HCT116 (cell line): ENCODE results near the gene FOXL2. TPM values are rescaled to one million over a fixed set of nuclear protein-coding genes. Genes with fewer than 3 reads are reported as not detected.

Source experiments
- ATAC-seq: fragments of 200-7000 bp; cut with Tn5 transposase; 2 replicates; pipeline ENCODE4 v1.9.1; 2020; ENCODE audit warnings: mild to moderate bottlenecking, moderate library complexity
- BruUV-seq: library from RNA; stranded (reverse); fragments of 400-500 nt; replicated peaks from 2 replicates; lab custom pipeline; 2021; lab: Mats Ljungman, UMichigan
- CTCF ChIA-PET: fragments of 300-600 bp; sonication (Branson Sonifier 250); formaldehyde crosslinking; loops from one replicate; lab custom pipeline; 2021; ENCODE audit warnings: antibody characterized with exemption; lab: Charles Lee
- POLR2A ChIA-PET: fragments of 300-600, 350-600 bp; sonication (Branson Sonifier 250); formaldehyde crosslinking; loops from one replicate; lab custom pipeline; 2021; ENCODE audit warnings: antibody characterized with exemption; lab: Charles Lee
- RAD21 ChIA-PET, 2 experiments: fragments of 300-600 bp; sonication (Branson Sonifier 250); formaldehyde crosslinking; loops; one replicate each; lab custom pipeline; 2023; ENCODE audit warnings: low total read pairs in 2 of 2; ENCODE audit not compliant: uncharacterized antibody in 2 of 2, unreplicated experiment in 2 of 2, low non-redundant PET in 1 of 2; lab: Charles Lee
- DNase-seq: peaks from one replicate; pipeline ENCODE4 v3.0.0-alpha.2; 2010; ENCODE audit warnings: low read depth, low spot score
- H2AFZ ChIP-seq: fragments of 200-600 bp; shearing (Covaris generic), sonication (generic); 2 replicates; pipeline ENCODE4 v1.6.1; 2017; ENCODE audit warnings: low read depth, mixed run types, mixed read lengths, antibody characterized with exemption, low read length; ENCODE audit not compliant: poor library complexity, severe bottlenecking
- H3K27ac ChIP-seq: 2 replicates; pipeline ENCODE4 v1.5.1; 2012; ENCODE audit warnings: low read depth, low read length
- H3K27me3 ChIP-seq: fragments of 200-600 bp; sonication (generic); 2 replicates; pipeline ENCODE4 v1.6.1; 2016; ENCODE audit warnings: mixed run types, low read length, mixed read lengths; ENCODE audit not compliant: insufficient read depth
- H3K36me3 ChIP-seq, 2 experiments: fragments of 200-500 bp in 1 of 2; fragments of 200-600 bp in 1 of 2; sonication (Bioruptor generic) in 1 of 2; sonication (generic) in 1 of 2; 2 replicates each; pipeline versions ENCODE4 v1.5.1 to v1.6.1; 2014 to 2016; ENCODE audit warnings: low read length in 2 of 2, inconsistent platforms in 1 of 2, mixed read lengths in 1 of 2, mixed run types in 1 of 2; ENCODE audit not compliant: insufficient read depth in 2 of 2, control insufficient read depth in 1 of 2
- H3K4me1 ChIP-seq, 2 experiments: fragments of 200-600 bp in 1 of 2; sonication (generic) in 1 of 2; 2 replicates each; pipeline versions ENCODE4 v1.5.1 to v1.6.1; 2012 to 2017; ENCODE audit warnings: low read length in 2 of 2, inconsistent platforms in 1 of 2, mild to moderate bottlenecking in 1 of 2, mixed read lengths in 1 of 2, mixed run types in 1 of 2, moderate library complexity in 1 of 2; ENCODE audit not compliant: insufficient read depth in 2 of 2, control insufficient read depth in 1 of 2
- H3K4me2 ChIP-seq: fragments of 200-600 bp; sonication (generic); 2 replicates; pipeline ENCODE4 v1.6.1; 2017; ENCODE audit warnings: mixed run types, low read length, mixed read lengths
- H3K4me3 ChIP-seq, 2 experiments: fragments of 200-600 bp in 1 of 2; sonication (generic) in 1 of 2; replicated peaks in 1 of 2; 2 replicates each; pipeline ENCODE4 v1.5.1; 2011 to 2016; ENCODE audit warnings: low read length in 2 of 2, control low read depth in 1 of 2, low read depth in 1 of 2, mild to moderate bottlenecking in 1 of 2, mixed read lengths in 1 of 2, mixed run types in 1 of 2
- H3K79me2 ChIP-seq: fragments of 200-600 bp; sonication (generic); 2 replicates; pipeline ENCODE4 v1.6.1; 2017; ENCODE audit warnings: mild to moderate bottlenecking, mixed run types, low read length, moderate library complexity, mixed read lengths; ENCODE audit not compliant: insufficient read depth
- H3K9ac ChIP-seq: fragments of 200-600 bp; sonication (generic); 2 replicates; pipeline ENCODE4 v1.6.1; 2016; ENCODE audit warnings: low read length, mixed read lengths
- H3K9me2 ChIP-seq: fragments of 200-600 bp; sonication (generic), shearing (Covaris generic); 2 replicates; pipeline ENCODE4 v1.6.1; 2017; ENCODE audit warnings: mixed run types, mild to moderate bottlenecking, moderate library complexity; ENCODE audit not compliant: insufficient read depth
- H3K9me3 ChIP-seq, 2 experiments: fragments of 200-500 bp in 1 of 2; fragments of 200-600 bp in 1 of 2; sonication (Bioruptor generic) in 1 of 2; sonication (generic) in 1 of 2; 2 replicates each; pipeline ENCODE4 v1.6.1; 2014 to 2017; ENCODE audit warnings: low read length in 2 of 2, mixed read lengths in 2 of 2, inconsistent platforms in 1 of 2, low read depth in 1 of 2, mild to moderate bottlenecking in 1 of 2, mixed run types in 1 of 2, moderate library complexity in 1 of 2; ENCODE audit not compliant: control insufficient read depth in 1 of 2, insufficient read depth in 1 of 2
- H4K20me1 ChIP-seq: fragments of 200-600 bp; sonication (generic), shearing (Covaris generic); 2 replicates; pipeline ENCODE4 v1.6.1; 2017; ENCODE audit warnings: mixed run types, mild to moderate bottlenecking, moderate library complexity; ENCODE audit not compliant: insufficient read depth
- ATF3 ChIP-seq: IDR thresholded peaks from 2 replicates; pipeline ENCODE4 v1.6.1; 2012
- CBX3 ChIP-seq: IDR thresholded peaks from 2 replicates; pipeline ENCODE4 v1.6.1; 2012; ENCODE audit warnings: low read depth
- EGR1 ChIP-seq: IDR thresholded peaks from 2 replicates; pipeline ENCODE4 v1.6.1; 2012; ENCODE audit warnings: low read depth
- EZH2 ChIP-seq: fragments of 200-600 bp; sonication (generic); IDR thresholded peaks from 2 replicates; pipeline ENCODE4 v1.6.1; 2017; ENCODE audit warnings: antibody characterized with exemption, mixed run types
- EZH2phosphoT487 ChIP-seq: fragments of 200-600 bp; IDR thresholded peaks from 2 replicates; pipeline ENCODE4 v1.6.1; 2018; ENCODE audit warnings: antibody characterized with exemption, borderline replicate concordance
- JUND ChIP-seq: IDR thresholded peaks from 2 replicates; pipeline ENCODE4 v1.6.1; 2012
- MAX ChIP-seq: IDR thresholded peaks from 2 replicates; pipeline ENCODE4 v1.6.1; 2012
- SIN3A ChIP-seq: IDR thresholded peaks from 2 replicates; pipeline ENCODE4 v1.6.1; 2012; ENCODE audit warnings: low read depth
- SP1 ChIP-seq: IDR thresholded peaks from 2 replicates; pipeline ENCODE4 v1.6.1; 2012; ENCODE audit warnings: low read depth
- ZFX ChIP-seq: fragments of 450-650 bp; IDR thresholded peaks from 2 replicates; pipeline ENCODE4 v1.6.1; 2017
- intact Hi-C: fragments of 100-400 bp; cut with micrococcal nuclease; formaldehyde crosslinking; loops from 2 replicates; pipeline ENCODE4 v1.10.0; 2022
- total RNA-seq: library from RNA; stranded (reverse); gene quantifications from one replicate; pipeline ENCODE4 v1.2.1, GENCODE V29; 2021; ENCODE audit not compliant: unreplicated experiment

FOXL2 gene
- total RNA-seq, 1 experiment from 2014 or later, result not detected

GRCh38 chr3:138950701-138951100, 3.8 kb upstream of the FOXL2 start:
- Histone ChIP-seq H3K4me3 (no peak overlapping the region), H3K4me1 (no peaks in the 10 kb centered on the region), H3K9me2 (no peaks in the 10 kb centered on the region), H3K36me3 (no peaks in the 10 kb centered on the region), H3K4me2 (no peak overlapping the region), H3K9ac (no peak overlapping the region), H3K79me2 (no peaks in the 10 kb centered on the region), H3K27me3 (no peaks in the 10 kb centered on the region), H3K9me3 (no peaks in the 10 kb centered on the region), H3K27ac (no peak overlapping the region), H2AFZ (no peak overlapping the region), H4K20me1 (no peaks in the 10 kb centered on the region)
- ChIA-PET POLR2A (no interaction called here), CTCF (interaction anchor here (1.3 kb wide), 1 partner anchor 15 kb away, joined by 6 read pairs; no protein-coding TSS in a partner anchor), RAD21 (no interaction called here)
- DNase-seq (no peak), ATAC-seq (no peak)
- no TSS peak for BruUV-seq
- TF ChIP-seq SP1 (no peak), EGR1 (no peak), SIN3A (no peak), CBX3 (no peak), ATF3 (no peak), EZH2phosphoT487 (no peak)
- intact Hi-C loops, result no loop called here

GRCh38 chr3:138950006-138950644, 3.2 kb upstream of the FOXL2 start:
- no peaks in the 10 kb centered on the region for H3K79me2 ChIP-seq
- H2AFZ ChIP-seq, result no peak overlapping the region
- TF ChIP-seq EZH2, result no peak
- no peak for TF ChIP-seq JUND
- no peak for TF ChIP-seq ZFX
- TF ChIP-seq SIN3A, result no peak
- no peak for TF ChIP-seq CBX3
- TF ChIP-seq EGR1, result no peak
- TF ChIP-seq MAX, result no peak
- ChIA-PET CTCF (no interaction called here), POLR2A (no interaction called here), RAD21 (no interaction called here)
- H3K9me3 ChIP-seq, result no peaks in the 10 kb centered on the region
- H3K9me2 ChIP-seq, result no peaks in the 10 kb centered on the region
- H3K27me3 ChIP-seq, result no peaks in the 10 kb centered on the region
- H3K4me2 ChIP-seq, result no peak overlapping the region
- ATAC-seq (no peak), DNase-seq (no peak)
- H3K4me3 ChIP-seq, result no peak overlapping the region
- no peaks in the 10 kb centered on the region for H4K20me1 ChIP-seq
- H3K9ac ChIP-seq, result no peak overlapping the region
- BruUV-seq, result no TSS peak
- no peaks in the 10 kb centered on the region for H3K36me3 ChIP-seq
- H3K4me1 ChIP-seq, result no peaks in the 10 kb centered on the region
- H3K27ac ChIP-seq, result no peak overlapping the region
- intact Hi-C loops, result no loop called here
